Measurements from ENCODE around the gene NAALADL1.

DNA sequence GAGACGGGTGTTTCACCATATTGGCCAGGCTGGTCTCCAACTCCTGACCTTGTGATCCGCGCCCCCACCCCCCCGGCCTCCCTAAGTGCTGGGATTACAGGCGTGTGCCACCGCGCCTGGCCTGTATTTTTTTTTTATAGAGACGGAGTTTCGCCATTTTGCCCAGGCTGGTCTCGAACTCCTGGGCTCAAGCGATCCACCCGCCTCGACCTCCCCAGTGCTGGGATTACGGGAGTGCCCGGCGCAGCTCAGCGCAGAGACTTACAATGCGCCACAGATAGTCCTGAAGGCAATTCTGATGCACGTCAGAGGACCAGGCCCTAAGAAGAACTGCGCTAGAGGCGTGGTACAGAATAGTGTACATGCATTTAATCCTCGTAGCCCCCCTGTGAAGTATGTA lies 37.1 kb upstream of the NAALADL1 start:
- TF ChIP-seq CTCF (conservative IDR thresholded peaks at IDR 0.05; ENCODE audit: low read depth, low read length) (no peak), EZH2 (IDR thresholded peaks at IDR 0.05; ENCODE audit: borderline replicate concordance, low read depth, low read length, poor library complexity, severe bottlenecking) (no peak)
